Right renal cortex interstitium (tissue), 3 donors: ENCODE measurements around the gene AP4M1. TPM values are rescaled to one million over a fixed set of nuclear protein-coding genes. Genes with fewer than 3 reads are reported as not detected.
A peak's percentile ranks its signal among the peaks of the same experiment; 100 is the strongest.

Source experiments
- DNase-seq, 3 donors: peaks; one replicate each; pipeline ENCODE4 v3.0.0-alpha.2; 2013; ENCODE audit warnings: low read depth in 3 of 3, low spot score in 2 of 3
- polyA plus RNA-seq, 3 donors: library from polyadenylated mRNA; unstranded; fragments of 120-200 nt; gene quantifications; one replicate each; pipeline ENCODE4 v1.2.1, GENCODE V29; 2013; ENCODE audit not compliant: insufficient read length in 3 of 3

AP4M1 gene, protein sequence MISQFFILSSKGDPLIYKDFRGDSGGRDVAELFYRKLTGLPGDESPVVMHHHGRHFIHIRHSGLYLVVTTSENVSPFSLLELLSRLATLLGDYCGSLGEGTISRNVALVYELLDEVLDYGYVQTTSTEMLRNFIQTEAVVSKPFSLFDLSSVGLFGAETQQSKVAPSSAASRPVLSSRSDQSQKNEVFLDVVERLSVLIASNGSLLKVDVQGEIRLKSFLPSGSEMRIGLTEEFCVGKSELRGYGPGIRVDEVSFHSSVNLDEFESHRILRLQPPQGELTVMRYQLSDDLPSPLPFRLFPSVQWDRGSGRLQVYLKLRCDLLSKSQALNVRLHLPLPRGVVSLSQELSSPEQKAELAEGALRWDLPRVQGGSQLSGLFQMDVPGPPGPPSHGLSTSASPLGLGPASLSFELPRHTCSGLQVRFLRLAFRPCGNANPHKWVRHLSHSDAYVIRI
- 10 to 100 TPM; 27.7 to 34.3 (median 31.7) TPM for polyA plus RNA-seq

DNA sequence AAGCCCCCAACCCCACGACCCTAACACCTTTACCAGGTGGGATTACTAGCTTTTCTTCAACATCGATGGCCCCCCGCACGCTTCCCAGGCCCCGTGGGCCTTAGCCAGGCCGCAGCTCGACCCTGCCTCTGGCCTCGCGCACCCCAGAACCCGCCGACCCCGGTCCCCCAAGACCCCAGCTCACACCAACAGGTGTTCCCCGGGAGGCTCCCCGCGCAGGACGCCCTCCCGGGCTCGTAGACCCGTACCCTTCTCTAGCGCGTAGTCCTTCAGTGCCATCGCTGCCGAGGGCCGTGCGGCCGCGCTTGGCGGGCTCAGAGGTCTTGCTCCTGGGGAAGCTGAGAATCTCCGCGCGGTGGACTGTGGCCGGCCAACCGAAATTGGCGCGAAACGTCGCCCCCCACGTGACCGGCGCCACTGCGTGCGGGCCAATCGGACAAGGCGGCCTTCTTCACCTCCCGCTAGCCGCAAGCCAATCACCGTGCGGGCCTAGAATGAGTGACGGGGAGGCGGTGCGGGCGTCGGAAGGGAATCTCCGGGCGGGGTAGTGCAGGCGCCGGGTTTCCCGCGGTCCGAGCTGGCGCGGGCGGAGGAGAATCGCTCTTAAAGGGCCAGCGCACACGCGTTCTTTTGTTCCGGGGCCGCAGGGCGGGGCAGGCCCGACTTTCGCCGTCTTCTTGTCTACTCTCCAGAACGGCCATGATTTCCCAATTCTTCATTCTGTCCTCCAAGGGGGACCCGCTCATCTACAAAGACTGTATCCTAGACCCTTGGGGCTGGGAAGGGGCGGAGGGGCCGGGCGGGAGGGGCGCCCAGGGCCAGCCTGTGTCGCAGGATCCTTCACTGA, at the start of gene AP4M1, which contains the start of gene MCM7:
TSS of gene AP4M1 (plus strand) at position 628 of the 847 bp plus-strand sequence. CDS start at position 700, 72 bp downstream.
TSS of gene MCM7 (minus strand) at position 382 of the 847 bp plus-strand sequence. CDS start at position 279, 103 bp downstream.
- peak; percentile 86 to 95 (median 93) for DNase-seq

DNA sequence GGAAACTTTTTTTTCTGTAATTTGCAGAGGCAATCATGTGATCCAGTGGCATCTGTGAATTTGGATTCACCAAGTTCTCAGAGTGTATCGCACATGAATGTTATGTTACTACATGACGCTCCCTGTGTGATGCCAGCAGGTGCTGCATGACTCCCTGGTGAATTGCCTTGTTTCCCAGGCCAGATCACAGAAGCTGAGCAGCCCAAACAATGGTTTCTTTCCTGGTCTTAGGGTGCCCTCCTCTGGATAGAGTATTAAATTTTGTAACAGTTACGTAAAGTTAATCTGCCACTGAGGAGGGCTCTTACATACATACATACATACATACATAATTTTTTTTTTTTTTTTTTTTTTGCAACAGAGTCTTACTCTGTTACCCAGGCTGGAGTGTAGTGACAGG, 48.2 kb upstream of the AP4M1 start:
- DNase-seq = peak in 2 of 3 donors; percentile 19 to 27

DNA sequence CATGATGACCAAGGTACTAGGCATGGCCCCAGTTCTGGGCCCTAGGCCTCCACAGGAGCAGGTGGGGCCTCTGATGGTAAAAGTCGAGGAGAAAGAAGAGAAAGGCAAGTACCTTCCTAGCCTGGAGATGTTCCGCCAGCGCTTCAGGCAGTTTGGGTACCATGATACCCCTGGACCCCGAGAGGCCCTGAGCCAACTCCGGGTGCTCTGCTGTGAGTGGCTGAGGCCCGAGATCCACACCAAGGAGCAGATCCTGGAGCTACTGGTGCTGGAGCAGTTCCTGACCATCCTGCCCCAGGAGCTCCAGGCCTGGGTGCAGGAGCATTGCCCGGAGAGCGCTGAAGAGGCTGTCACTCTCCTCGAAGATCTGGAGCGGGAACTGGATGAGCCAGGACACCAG, 44.4 kb upstream of the AP4M1 start:
- DNase-seq = no peak

DNA sequence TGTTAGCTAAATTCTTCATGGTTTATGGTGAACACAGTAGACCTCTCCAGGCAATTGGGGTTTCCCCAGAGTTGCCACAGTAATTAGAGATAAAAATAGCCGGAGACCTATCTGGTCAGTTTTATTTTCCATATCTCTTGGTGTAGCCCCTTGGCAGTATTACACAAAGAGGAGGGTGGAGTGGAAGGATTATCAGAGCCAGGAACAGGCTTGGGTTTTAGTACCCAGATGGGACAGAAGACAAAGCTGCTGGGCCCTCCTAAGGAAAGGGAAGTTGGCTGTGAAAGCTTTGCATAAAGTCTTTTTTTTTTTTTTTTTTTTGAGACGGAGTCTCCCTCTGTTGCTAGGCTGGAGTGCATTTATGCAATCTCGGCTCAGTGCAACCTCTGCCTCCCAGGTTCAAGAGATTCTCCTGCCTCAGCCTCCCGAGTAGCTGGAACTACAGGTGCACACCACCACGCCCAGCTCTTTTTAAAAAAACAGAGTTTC, 42.1 kb upstream of the AP4M1 start:
- no peak for DNase-seq

DNA sequence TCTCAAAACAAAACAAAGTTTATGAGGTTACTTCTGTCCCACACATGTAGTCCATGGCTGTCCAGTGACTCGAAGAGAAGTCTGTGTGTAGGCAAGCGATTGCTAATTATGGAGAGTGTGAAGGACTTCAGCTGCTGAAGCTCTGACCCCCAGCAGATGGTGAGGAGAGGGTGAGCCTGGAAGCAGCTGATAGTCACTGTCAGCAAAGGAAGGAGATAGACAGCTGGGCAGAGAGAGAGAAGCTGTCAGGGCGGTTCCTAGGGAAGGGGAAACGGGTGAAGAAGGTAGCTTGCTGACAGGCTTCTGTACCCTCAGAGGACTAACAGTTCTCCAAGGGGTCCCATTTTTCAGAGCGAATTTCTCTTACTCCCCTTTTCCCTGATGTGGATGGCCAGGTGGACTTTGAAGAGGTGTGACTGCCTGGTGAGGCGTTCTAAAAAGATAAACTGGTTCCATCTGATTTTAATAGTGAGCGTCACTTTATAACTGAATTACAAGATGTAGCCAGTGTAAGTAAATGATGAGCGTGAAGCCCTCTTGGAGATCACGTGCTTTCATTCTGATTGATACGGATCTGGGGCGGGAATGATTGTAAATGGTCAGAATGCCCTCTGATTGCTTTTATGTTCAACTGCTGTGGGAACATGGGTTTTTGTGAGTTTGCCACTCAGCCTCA, 39.8 kb upstream of the AP4M1 start:
- DNase-seq = no peak

DNA sequence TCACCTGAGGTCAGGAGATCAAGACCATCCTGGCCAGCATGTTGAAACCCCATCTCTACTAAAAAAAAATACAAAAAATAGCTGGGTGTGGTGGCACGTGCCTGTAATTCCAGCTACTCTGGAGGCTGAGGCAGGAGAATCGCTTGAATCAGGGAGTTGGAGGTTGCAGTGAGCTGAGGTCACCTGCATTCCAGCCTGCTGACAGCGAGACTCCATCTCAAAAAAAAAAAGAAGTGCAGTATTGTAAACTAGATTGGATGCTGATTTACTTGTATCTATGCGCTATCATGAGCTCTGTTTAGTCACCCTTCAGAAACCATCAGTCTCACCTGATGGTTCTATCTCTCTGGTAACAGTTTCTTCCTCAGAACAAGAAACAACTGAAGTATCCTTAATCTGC, 38.1 kb upstream of the AP4M1 start:
- no peak for DNase-seq

DNA sequence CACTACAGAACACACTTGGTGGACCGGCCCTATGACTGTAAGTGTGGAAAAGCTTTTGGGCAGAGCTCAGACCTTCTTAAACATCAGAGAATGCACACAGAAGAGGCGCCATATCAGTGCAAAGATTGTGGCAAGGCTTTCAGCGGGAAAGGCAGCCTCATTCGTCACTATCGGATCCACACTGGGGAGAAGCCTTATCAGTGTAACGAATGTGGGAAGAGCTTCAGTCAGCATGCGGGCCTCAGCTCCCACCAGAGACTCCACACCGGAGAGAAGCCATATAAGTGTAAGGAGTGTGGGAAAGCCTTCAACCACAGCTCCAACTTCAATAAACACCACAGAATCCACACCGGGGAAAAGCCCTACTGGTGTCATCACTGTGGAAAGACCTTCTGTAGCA, 37.3 kb upstream of the AP4M1 start:
- no peak for DNase-seq

DNA sequence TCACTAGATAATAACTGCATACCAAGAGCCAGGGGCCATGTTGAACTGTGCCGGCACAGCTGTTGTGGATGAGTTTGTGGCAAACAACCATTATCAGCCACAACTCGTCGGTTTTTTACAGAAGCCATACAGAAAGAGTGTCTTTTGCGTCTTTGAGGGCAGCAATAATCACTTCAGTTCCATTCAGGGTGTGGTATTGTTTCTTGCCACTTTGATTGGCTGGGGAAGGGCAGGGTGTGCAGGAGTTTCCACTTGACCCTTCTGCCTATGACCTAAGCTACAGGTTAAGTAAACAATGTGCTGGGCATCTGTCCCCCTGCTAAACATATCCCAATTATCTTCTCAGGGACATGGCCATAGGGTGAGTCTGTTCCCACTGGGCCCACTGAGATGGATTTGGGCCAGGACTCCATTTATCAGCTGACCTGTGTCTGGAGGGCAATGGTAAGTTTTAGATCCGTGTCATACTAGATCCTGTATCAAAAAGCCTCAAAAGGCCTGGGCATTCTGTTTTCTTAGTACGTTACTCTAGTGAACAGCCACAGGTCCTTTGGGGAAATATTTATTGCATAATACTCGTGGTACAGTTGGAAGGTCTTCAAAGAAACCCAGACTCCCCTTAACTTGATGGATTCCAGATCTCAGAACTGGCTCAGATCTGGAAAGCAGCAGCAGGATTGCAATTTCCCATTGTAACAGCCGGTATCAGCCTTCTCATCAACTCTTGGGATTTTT, 35.8 kb upstream of the AP4M1 start:
- DNase-seq = no peak

DNA sequence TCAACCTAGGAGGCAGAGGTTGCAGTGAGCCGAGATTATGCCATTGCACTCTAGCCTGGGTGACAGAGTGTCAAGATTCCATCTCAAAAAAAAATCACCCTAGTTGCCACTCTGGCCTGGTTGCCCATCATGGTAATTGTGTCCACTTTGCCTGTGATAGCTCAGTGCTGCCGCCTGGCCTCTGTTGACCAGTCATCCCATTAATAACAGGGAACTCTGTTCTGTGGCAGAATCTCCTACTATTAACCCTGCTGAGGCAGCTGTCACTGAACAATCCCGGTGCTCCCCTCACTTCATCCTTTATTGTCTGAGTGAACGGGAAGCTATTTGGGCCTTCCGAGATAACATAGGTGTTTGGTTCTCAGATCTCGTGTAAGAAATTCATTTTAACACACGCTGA, 34.5 kb upstream of the AP4M1 start:
- DNase-seq = no peak

DNA sequence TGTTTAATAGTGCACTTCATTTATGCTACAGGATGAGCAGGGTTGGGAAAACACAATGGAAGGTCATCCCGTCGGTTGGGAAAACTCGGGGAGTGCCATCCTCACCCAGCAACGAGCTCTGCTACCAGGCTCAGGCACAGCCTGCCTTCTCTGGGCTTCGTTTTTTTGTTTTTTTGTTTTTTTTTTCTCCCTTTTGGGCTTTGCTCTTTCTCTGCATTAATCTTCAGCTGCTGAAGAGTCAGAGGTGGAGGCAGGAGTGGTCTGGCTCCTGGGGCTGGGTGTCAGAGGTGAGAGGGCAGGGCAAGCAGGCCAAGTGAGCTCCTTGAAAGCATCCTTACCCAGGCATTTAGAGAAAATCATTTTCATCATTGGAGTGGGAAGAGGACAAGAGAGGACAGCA, 31.5 kb upstream of the AP4M1 start:
- DNase-seq = no peak

DNA sequence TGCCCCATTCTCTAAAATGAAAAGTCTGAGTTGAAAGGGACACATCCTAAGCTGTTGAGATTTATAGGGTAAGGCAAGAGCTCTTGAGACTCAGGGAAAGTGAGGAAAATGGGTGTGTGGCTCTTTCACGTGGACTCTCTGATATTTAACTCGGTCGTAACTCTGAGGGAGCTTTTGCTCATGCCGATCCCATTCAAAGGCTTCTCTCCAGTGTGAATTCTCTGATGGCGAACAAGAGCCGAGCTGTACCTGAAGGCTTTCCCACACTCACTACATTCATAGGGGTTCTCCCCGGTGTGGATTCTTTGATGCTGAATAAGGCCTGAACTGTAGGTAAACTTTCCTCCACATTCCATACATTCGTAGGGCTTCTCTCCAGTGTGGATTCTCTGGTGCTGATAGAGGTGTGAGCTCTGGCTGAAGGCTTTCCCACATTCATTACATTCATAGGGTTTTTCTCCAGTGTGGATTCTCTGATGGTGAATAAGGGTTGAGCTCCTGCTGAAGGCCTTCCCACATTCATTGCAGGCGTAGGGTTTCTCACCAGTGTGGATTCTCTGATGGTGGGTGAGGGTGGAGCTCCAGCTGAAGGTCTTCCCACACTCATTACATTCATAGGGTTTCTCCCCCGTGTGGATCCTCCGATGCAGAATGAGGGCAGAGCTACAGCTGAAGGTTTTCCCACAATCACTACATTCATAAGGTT, 30.3 kb upstream of the AP4M1 start:
- DNase-seq = no peak

DNA sequence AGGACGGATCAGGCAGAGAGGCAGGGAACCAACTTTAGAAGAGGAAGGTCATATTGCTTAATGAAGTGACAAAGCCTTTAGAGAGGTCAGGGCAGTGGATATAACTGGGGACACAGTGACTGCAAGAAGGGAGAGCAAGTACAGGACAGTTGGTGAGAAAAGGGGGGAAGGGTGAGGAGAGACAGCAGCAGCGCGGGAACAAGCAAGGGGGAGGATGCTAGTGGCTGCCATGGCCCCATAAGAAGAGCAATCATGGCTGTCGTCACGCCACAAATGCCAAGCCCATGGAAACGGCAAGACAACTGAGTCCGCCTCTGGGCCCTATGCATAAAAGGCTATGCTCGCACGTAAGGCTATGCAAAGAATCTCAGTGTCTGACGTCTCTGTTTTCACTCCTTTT, 29.0 kb upstream of the AP4M1 start:
- no peak for DNase-seq

DNA sequence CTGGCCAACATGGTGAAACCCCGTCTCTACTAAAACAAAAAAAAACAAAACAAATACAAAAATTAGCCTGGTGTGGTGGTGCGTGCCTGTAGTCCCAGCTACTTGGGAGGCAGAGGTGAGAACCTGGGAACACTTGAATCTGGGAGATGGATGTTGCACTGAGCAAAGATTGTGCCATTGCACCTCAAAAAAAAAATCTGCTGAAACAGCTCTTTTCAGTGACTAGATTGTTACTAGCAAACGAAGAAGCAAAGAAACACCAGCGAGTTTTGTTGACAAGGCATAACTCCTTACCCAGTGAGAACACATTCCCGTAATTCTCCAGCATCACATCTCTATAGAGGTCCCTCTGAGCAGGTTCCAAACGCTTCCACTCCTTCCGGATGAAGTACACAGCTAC, 26.6 kb upstream of the AP4M1 start:
- no peak for DNase-seq

DNA sequence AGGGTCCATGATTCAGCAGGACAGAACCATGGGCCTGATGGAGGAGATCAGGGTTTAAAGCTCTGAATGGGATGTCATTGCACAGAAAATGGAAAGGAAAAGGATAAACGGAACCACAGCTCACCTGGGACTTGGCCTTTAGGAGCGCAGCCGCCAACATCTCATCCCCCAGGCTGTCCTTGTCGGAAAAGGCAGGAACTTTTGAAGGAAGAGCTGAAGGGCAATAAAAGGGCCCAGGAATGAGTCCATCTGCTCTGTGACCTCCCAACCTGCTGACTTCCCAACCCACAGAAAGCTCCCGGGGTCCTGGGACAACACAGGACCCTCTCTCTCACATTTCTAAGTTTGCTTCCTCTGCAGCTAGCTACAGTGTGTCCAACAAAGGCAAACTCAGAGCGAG, 26.0 kb upstream of the AP4M1 start:
- DNase-seq = no peak

DNA sequence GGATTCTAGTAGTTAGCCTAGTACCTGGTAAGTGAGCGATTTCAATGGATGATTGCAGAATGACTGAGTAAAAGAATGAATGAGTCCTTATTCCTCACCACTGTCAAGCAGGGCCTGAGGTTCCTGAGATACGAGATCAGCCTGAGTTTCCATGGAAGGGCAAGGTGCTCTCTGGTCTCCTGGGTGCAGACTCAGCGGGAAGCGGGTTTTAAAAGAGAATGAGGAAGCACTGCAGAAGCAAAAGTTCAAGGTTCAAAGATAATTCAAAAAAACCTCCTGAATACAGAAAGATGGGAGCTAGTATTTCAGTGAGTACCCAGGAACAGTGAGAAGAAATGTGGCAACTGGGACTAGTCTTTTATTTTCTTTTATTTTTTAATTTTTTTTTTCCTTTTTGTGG, 24.2 kb upstream of the AP4M1 start:
- no peak for DNase-seq

DNA sequence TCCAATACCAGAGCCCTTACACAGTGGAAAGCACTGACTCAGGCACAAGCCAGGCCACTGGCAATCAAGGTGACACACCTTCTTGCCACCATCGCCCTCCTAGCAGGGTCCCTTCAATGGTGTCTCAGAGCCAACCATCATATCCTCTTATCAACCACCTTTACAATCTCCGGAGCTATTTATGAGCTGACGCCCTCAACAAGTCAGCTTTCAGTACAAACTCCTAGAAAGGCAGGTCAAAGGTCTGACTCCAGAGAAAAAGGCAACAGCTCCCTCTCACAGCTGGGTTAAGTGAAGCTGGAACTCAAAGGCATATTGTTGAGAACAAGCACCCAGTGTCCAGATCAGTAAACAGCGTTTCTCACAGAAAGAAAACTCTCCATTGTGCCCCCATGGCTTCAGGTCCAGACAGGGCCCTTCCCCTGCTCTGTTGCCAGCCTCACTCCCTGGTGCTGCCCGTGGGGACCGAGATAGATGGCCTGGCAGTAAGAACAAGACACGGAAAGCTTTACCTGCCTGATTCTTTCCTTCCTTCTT, 22.4 kb upstream of the AP4M1 start:
- DNase-seq = no peak

DNA sequence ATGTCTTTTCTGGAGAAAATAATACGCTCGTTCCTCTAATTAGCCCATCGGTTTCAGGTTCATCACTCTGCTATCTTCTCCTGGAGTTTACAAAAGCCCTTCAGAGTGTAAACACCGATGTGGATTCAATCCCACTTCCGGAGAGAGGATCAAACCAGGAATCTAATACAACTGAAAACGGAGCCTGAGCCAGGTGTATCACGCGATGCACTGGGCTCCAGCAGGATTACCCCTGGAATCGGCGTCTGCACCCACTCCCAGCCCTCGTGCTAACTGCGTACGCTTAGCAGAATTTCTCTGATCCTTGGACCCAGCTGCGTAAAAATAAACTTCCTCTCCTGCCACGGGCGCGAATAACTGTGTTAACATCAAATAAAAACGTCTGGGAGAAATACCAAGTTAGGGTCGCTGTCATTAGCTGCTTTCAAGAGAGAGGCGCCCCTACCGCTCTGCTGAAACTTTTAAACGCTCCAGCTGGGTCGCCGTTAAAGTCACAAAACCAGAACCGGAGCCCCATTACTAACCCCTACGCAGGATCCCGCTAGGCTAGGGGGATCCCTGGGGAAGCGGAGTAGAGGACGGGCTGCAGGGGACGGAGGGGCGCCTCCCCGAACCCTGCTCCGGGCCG, 20.4 kb upstream of the AP4M1 start:
- no peak for DNase-seq

DNA sequence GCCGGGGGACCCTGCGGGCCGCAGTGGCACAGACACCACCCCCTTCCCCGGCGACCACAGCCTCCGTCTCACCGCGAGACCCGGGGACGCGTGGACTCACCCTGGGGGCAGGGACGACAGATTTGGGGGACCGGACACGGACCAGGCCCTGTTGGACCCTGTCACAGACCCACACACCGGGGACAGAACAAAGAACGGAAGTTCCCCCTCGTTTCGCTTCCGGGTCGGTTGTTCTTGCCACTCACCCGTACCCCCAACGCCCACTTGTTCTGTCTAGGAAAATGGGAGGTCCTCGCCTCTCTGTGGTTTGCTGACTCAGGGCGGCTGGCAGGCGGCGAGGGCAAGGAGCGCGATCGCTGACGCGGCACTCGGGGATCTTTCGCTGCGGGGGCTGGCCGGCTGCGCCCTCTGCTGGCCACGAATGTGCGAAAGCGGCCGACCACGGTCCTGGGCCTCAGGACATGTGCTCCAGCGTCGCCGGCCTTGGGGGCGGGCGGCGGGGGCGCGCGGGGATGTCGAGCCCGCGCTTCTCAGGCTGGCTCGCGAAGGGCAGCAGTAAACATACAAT, 19.8 kb upstream of the AP4M1 start, which contains the start of gene ZNF3:
TSS of gene ZNF3 (minus strand) at position 189 of the 568 bp plus-strand sequence. CDS start 4,366 bp downstream, outside the sequence.
- peak; percentile 94 to 98 (median 96) for DNase-seq
